Lower lobe of right lung (tissue), 2 donors: Measurements from ENCODE around the gene PAM16. TPM values are rescaled to one million over a fixed set of nuclear protein-coding genes. Genes with fewer than 3 reads are reported as not detected.
A peak's percentile ranks its signal among the peaks of the same experiment; 100 is the strongest.

ENCODE experiments used
- ATAC-seq, 2 donors: fragments of 200-7000 bp; cut with Tn5 transposase; one replicate each; pipeline ENCODE4 v1.9.1; 2020 to 2022; ENCODE audit warnings: mild to moderate bottlenecking in 2 of 2, moderate library complexity in 2 of 2
- DNase-seq: peaks from one replicate; pipeline ENCODE4 v3.0.0-alpha.2; 2020
- H3K27ac ChIP-seq: fragments of 200-600 bp; one replicate; pipeline ENCODE4 v1.8.0; 2022
- H3K27me3 ChIP-seq: fragments of 200-600 bp; one replicate; pipeline ENCODE4 v1.8.0; 2022; ENCODE audit warnings: low read depth
- H3K36me3 ChIP-seq: fragments of 200-600 bp; one replicate; pipeline ENCODE4 v1.8.0; 2022; ENCODE audit warnings: mild to moderate bottlenecking
- H3K4me1 ChIP-seq: fragments of 200-600 bp; one replicate; pipeline ENCODE4 v1.8.0; 2022
- H3K4me3 ChIP-seq: fragments of 200-600 bp; one replicate; pipeline ENCODE4 v1.8.0; 2022; ENCODE audit warnings: mild to moderate bottlenecking
- H3K9me3 ChIP-seq: fragments of 200-600 bp; one replicate; pipeline ENCODE4 v1.8.0; 2022
- CTCF ChIP-seq: fragments of 200-600 bp; IDR thresholded peaks from one replicate; pipeline ENCODE4 v1.8.0; 2022; ENCODE audit warnings: antibody characterized with exemption, mild to moderate bottlenecking
- intact Hi-C: fragments of 100-400 bp; cut with DNase I; formaldehyde crosslinking; loops from one replicate; pipeline ENCODE4 v1.11.0; 2022
- total RNA-seq: library from RNA; stranded (reverse); fragmentation: NEBNext Ultra II Directional; extraction: Animal tissue kit (Norgen Biotek cat#: 25700); gene quantifications from one replicate; pipeline ENCODE4 v1.2.1, GENCODE V29; 2021
- donor health status: DM: no; HTN: yes; CAD: no; lungs with severe emphysema.

The PAM16 gene
- total RNA-seq, 1 donor from 2014 or later, result 40.0 TPM

GRCh38 chr16:4354512-4355409, 3.6 kb upstream of the PAM16 start:
- H3K36me3 ChIP-seq, result peaks cover 41% of the 10 kb centered on the region
- no peak for DNase-seq
- intact Hi-C loops, result no loop called here
- ATAC-seq, result no peak
- no peak for TF ChIP-seq CTCF
- no peak overlapping the region for H3K27ac ChIP-seq
- H3K9me3 ChIP-seq, result no peaks in the 10 kb centered on the region
- peaks cover 20% of the 10 kb centered on the region for H3K4me1 ChIP-seq
- no peaks in the 10 kb centered on the region for H3K27me3 ChIP-seq
- H3K4me3 ChIP-seq, result no peak overlapping the region

- no peak overlapping the region for H3K4me3 ChIP-seq
- ATAC-seq (no peak), DNase-seq (no peak)
- H3K36me3 ChIP-seq, result peaks cover 32% of the 10 kb centered on the region
- no peak overlapping the region for H3K27ac ChIP-seq
- TF ChIP-seq CTCF, result no peak
- no peaks in the 10 kb centered on the region for H3K27me3 ChIP-seq
- H3K9me3 ChIP-seq, result no peaks in the 10 kb centered on the region
- intact Hi-C loops, result no loop called here
- H3K4me1 ChIP-seq, result peaks cover 23% of the 10 kb centered on the region
Measured at GRCh38 chr16:4353675-4354074, 2.6 kb upstream of the PAM16 start.

- H3K36me3 ChIP-seq, result peaks cover 24% of the 10 kb centered on the region
- intact Hi-C loops, result no loop called here
- DNase-seq, result no peak
- no peaks in the 10 kb centered on the region for H3K27me3 ChIP-seq
- no peak for ATAC-seq
- peaks cover 31% of the 10 kb centered on the region for H3K4me1 ChIP-seq
- no peak for TF ChIP-seq CTCF
- no peak overlapping the region for H3K4me3 ChIP-seq
- H3K9me3 ChIP-seq, result no peaks in the 10 kb centered on the region
- no peak overlapping the region for H3K27ac ChIP-seq
Measured at GRCh38 chr16:4352843-4353242, 1.7 kb upstream of the PAM16 start.

- intact Hi-C loops, result no loop called here
- peaks cover 14% of the 10 kb centered on the region for H3K36me3 ChIP-seq
- H3K4me3 ChIP-seq, result no peak overlapping the region
- no peak for TF ChIP-seq CTCF
- no peaks in the 10 kb centered on the region for H3K27me3 ChIP-seq
- no peak overlapping the region for H3K27ac ChIP-seq
- no peak for DNase-seq
- H3K4me1 ChIP-seq, result peaks cover 41% of the 10 kb centered on the region
- H3K9me3 ChIP-seq, result no peaks in the 10 kb centered on the region
- ATAC-seq, result no peak
Measured at GRCh38 chr16:4351880-4352279, 759 bp upstream of the PAM16 start.

- H3K27me3 ChIP-seq, result no peaks in the 10 kb centered on the region
- H3K4me3 ChIP-seq, result peak overlapping the region; percentile 88
- TF ChIP-seq CTCF, result no peak
- no peaks in the 10 kb centered on the region for H3K9me3 ChIP-seq
- no peak for DNase-seq
- peaks cover 9% of the 10 kb centered on the region for H3K36me3 ChIP-seq
- ATAC-seq, result no peak
- peaks cover 56% of the 10 kb centered on the region for H3K4me1 ChIP-seq
- intact Hi-C loops, result no loop called here
- H3K27ac ChIP-seq, result peak overlapping the region; percentile 91
Measured at GRCh38 chr16:4350365-4350786, 745 bp downstream of the PAM16 start.
